ELR (cell line): ENCODE data around the gene LCN10.
A peak's percentile ranks its signal among the peaks of the same experiment; 100 is the strongest.
"Not testable (repeated sequence)": the region's sequence is repeated elsewhere in the genome, so short reads cannot be mapped to it uniquely, and the experiment has no call there.

Source experiments
- DNase-seq: peaks from one replicate; pipeline ENCODE4 v3.0.0-alpha.2; 2015; ENCODE audit warnings: low read depth

Gene LCN10

DNA sequence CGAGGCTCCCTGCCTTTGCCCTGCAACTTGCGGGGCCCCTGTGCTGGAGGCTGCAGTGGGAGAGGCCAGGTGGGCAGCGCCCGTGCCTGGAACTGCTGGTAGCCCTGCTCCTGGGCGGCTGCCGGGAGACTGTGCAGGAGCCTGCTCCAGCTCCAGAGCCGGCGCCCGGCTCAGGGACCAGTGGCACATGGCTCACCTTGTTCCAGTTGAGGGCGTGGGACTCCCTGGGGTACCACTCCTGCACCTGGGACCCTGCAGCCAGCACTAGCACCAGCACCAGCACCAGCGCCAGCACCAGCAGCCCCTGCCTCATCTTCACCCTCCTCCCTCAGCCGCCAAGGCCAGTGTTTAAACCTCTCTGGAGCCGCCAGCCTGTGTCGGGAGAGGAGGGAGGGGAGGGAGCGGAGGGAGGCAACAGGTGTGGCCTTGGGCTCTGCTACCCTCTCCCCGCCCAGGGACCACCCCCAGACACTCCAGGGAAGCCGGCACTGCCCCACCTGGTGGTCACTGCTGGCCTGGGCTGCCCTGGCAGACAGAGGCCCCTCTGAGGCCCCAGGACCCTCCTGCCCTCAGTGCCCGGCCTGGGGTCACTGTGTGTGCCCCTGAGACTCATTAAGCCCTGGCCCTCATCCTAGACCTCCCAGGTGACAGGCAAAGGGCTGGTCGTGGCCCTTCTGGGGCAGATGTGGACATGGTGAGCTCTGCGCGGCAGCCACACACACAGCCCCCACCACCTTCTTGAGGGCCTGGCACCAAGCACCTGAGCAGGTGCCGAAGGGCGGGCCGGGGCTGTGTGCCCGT lies at the start of gene LCN10:
Gene LCN10, minus strand, starts transcription at position 350 of the 801 bp plus-strand sequence. Its CDS starts 37 bp downstream, at position 313.
- DNase-seq: no peak

DNA sequence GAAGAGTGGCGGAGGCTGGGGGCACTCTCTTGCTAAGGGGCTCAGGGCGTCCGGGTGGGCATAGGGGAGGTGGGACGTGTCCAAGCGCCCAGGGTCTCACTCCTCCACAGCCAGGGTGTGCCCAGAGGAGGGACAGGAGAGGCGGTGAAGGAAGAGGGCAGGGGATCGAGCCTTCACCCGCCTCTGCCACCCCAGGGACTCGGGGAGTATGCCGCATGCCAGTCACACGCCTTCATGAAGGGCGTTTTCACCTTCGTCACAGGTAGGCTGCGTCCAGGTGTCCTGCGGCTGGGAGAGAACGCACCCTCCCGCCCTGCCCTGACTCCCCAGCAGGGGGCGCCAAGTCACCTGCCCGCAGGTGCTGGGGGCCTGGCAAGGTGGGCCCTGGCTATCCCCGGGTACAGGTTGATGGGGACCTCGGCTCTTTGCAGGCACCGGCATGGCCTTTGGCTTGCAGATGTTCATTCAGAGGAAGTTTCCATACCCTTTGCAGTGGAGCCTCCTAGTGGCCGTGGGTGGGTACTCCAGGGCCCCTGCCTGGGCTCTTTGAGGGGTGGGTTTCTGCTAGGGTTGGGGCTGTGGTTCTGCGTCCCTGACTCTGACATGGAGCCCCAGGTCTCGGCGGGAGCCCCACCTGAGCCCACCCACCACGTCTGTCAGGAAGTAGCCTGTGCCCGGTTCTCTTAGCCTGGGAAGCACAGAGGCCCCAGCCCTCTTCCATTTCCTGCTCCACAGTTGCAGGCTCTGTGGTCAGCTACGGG lies 49.0 kb upstream of the LCN10 start:
- peak; percentile 49 for DNase-seq

DNA sequence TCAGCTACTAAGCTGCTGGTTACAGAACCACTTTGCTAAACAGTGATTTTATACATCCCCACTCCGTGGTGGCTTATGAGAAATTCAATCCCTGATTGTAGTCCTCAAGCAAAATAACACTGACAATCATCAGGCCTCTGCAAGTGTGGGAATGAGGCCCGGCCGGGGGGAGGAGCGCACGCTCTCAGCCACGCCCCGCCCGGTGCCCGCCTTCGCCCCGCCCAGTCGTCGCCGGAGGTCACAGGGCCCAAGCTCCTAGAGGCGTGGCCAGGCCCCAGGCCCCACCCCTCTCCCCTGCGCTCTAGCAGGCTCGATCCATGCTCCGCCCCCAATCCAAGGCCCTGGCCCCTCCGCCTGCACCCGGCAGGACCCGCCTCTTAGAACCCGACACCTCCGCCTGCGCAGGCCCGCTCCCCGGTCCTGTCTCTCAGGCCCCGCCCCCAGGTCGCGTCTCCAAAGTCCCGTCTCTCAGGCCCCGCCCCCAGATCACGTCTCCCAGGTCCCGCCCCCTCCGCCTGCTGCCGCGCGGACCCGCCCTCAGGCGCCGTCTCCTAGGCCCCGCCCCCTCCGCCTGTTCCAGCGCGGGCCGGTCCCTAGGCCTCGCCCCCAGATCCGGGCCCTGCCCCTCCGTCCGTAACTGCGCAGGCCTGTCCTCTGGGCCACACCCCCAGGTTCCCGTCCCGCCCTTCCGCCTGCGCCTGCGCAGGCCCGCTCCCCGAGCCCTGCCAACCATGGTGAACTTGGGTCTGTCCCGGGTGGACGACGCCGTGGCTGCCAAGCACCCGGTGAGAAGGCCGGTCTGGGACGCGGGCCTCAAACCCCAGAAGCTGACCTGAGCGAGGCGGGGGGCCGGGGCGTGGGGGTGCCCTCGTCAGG lies 48.1 kb upstream of the LCN10 start, which contains the start of gene TMEM141:
Gene TMEM141, plus strand, starts transcription at position 705 of the 876 bp plus-strand sequence. Its CDS starts 27 bp downstream, at position 732.
- peak; percentile 99 for DNase-seq

DNA sequence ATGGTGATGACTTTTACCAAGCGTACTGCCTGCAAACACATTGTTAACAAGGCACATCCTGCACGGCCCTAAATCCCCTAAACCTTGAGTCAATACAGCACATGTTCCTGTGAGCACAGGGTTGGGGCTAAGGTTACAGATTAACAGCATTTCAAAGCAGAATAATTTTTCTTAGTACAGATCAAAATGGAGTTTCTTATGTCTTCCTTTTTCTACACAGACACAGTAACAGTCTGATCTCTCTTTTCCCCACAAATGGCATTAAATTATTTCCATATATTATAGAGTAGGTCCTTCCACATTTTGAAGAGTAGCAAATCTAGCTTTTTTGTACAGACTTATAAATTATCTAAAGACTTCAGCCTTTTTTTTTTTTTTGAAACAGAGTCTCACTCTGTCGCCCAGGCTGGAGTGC lies 46.8 kb upstream of the LCN10 start:
- DNase-seq: no peak

DNA sequence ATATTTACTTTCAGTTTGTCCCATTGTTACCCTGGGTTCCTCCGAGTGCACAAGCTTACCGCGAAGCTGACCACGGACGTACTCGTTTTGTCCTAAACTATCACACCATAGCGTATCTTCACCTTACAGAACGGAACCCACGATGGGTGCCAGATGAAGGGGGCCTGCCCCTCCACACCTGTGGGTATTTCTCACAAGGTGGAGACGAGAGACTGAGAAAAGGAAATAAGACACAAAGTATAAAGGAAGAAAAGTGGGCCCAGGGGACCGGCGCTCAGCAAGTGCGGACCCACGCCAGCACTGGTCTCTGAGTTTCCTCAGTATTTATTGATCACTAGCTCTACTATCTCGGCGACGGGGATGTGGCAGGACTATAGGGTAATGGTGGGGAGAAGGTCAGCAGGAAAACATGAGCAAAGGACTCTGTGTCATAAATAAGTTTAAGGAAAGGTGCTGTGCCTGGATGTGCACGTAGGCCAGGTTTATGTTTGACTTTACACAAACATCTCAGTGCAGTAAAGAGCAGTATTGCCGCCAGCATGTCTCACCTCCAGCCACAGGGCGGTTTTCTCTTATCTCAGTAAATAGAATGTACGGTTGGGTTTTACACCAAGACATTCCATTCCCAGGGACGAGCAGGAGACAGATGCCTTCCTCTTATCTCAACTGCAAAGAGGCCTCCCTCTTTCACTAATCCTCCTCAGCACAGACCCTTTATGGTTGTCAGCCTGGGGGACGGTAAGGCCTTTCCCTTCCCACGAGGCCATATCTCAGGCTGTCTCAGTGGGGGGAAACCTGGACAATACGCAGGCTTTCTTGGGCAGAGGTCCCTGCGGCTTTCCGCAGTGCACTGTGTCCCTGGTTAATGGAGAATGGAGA lies 46.1 kb upstream of the LCN10 start:
- not testable (repeated sequence) for DNase-seq

DNA sequence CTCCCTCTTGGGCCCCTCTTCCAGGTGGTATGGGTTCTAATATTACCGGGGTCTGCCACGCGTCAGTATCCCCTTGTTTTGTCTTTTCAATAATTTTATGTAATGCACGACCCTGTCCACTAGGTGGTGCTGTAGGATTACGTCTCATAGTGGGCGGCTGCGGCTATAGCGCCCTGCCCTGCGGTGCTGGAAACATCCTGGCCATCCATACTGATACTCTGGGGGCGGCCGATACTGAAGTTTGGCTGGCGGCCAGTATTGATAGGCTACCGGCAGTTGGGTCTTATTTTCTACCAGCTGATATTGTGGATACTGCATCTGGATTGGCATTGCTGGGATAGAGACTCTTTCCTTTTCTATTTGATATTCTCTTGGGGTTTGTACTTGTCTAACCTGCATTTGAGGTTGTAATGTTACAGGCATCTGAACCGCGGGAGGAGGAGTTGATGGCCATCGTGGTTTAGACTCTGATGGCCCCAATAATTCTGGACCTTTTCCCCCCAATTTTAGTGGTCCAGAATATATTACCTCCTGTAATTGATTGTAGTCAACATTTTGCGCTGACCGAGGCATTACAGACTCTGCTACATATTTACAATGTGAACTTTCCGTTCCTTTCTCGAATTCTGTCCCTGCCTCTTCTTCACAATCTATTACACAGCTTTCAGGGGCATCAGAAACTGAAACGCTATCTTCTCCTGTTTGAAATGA lies 45.1 kb upstream of the LCN10 start:
- DNase-seq: peak; percentile 75

DNA sequence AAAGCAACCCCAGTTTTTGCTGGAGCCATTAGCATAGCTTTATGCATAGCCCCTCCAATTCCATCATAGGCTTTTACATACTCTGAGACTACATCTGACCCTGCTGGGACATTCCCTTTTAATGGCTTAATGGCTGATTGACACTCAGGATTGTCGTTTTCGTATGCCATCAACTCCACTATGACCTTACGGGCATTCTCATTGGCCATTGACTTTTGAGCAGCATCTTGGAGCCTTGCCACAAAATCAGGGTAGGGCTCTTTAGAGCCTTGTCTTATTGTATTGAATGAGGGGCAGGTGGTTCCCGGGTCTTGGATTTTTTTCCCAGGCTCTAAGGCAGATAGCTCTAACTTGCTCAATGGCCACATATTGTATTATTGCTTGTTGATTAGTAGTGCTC lies 44.2 kb upstream of the LCN10 start:
- not testable (repeated sequence) for DNase-seq

DNA sequence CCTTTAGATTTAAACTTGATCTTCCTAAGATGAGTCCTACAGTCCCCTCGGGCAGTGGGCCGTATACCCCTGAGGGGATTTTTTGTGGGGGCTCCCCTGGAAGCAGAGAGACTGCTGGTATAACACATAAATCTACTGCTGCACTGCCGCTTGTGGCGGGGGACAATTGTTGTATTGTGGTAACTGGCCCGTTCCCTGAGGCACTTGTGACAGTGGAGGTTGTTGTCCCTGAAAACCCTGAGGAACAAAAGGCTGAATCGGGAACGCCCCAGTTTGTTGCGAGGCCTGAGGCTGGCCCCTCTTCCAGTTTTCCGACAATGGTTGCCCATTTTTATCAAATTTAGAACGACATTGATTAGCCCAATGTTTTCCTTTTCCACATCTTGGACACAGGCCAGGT lies 43.7 kb upstream of the LCN10 start:
- no peak for DNase-seq

DNA sequence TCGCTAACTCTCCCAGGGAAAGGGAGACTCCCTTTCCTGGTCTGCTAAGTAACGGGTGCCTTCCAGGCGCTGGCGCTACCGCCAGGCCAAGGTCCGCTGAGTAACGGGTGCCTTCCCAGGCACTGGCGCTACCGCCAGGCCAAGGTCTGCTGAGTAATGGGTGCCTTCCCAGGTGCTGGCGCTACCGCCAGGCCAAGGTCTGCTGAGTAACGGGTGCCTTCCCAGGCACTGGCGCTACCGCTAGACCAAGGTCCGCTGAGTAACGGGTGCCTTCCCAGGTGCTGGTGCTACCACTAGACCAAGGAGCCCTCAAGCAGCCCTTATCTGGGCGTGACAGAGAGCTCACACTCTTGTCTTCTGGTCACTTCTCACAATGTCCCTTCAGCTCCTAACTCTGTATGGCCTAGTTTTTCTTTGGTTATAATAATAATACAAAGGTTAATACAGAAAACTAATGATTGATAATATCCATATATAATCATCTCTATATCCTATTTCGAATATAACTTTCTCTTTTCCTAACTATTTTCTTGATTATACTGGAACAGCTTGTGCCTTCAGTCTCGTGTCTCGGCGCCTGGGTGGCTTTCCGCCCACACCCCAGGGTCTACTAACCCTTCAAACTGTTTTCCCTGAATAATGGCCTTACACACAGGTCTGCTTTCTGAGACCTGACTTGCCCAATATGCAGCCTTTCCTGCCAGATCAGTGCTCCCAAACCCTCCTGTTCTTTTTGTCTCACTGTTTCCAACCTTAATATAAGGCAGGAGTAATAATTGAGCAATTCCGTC lies 43.0 kb upstream of the LCN10 start:
- DNase-seq: not testable (repeated sequence)

DNA sequence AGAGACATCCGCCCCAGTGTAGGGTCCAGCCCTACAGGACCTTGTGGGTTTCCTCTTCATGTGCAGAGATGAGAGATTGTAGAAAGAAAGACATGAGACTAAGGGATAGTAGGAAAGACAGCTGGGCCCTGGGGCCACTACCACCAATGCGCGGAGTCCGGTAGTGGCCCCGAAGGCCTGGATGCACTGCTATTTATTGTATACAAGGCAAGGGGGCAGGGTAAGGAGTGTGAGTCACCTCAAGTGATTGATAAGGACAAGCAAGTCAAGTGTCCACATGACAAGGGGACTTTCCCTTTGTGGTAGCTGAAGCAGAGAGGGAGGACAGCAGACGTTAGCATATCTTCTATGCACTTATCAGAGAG lies 42.2 kb upstream of the LCN10 start:
- DNase-seq: no peak

DNA sequence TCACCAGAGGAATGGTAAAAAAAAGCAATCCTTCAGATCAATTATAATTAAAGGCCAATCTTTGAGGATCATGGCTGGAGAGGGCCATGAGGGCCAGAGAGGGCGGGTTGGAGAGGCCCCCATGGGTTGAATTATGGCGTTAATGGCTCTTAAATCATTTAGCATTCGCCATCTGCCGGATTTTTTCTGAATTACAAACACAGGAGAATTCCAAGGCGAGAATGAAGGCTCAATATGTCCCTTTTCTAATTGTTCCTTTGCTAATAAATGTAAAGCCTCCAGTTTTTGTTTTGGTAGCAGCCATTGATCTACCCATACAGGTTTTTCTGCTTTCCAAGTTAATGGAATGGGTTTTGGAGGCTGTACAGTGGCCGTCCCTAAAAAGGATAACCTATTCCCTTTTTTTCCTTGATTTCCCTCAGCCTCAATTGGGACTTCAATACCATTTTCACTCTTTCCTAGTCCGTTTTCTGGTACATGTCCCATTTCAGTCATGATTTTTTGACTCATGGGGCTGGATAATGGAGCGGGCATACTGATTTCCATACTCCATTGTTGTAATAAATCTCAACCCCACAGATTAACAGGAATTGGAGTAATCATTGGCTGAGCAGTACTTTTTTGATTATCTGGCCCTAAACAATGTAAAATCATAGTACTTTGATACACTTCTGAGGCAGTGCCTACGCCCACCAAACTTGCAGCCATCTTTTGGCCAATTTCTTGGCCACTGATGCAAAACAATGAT lies 41.7 kb upstream of the LCN10 start:
- peak; percentile 68 for DNase-seq

DNA sequence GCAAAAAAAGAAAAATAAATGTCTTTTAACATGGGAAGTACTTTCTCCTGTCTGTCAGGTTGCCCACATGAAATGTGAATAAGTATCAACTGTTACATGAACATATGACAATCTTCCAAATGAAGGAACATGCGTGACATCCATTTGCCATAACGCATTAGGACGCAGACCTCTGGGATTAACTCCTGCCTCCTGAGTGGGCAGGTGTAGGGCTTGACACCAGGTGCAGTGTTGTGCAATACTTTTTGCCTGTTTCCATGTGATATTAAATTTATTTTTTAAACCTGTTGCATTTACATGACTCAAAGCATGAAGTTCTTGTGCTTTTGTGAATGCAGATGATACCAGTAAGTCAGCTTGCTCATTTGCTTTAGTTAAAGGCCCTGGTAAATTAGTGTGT lies 39.7 kb upstream of the LCN10 start:
- no peak for DNase-seq

DNA sequence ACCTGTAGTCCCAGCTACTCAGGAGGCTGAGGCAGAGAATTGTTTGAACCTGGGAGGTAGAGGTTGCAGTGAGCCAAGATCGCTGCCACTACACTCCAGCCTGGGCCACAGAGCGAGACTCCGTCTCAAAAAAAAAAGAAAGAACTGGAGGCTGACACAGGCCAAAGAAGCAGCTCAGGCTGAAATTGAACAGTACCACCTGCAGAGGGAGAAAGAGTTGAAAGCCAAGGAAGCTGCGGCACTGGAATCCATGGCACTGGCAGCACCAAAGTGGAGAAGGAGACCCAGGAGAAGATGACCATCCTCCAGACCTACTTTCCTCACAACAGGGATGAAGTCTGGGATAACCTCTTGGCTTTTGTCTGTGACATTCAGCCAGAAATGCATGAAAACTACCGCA lies 37.1 kb upstream of the LCN10 start:
- peak; percentile 28 for DNase-seq

DNA sequence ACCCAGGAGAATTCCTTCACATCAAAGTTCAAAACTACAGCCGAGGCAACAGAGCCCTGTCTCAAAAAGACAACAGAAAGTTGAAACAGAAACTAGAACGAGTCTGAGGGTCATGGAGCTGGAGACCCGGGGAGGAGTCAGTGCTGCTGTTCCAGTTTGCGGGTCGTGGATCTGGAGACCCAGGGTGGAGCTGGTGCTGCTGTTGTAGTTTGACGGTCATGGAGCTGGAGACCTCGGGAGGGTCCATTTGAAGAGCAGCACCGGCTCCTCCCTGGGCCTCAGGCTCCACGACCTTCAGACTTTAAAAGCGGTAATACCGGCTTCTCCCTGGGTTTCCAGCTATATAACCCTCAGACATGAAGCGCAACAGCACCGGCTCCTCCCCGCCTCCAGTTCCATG lies 34.6 kb upstream of the LCN10 start:
- DNase-seq: no peak

DNA sequence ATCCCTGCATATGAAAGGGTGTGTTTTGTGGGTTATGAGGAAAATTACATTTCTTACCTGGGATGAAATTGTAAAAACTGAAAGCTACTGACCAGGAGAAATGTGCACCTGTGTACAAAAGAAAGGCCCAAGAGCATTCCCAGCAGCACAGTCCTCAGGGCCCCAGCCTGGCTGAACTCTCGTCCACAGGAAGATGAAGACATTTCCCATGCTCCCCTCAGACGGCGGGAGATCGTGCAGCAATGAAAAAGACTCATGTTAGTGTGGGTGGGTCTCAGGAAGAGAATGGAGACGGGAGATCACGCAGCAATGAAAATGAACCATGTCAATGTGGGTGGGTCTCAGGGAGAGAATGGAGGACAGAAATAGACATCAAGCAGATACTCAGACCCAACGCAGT lies 34.2 kb upstream of the LCN10 start:
- DNase-seq: no peak

DNA sequence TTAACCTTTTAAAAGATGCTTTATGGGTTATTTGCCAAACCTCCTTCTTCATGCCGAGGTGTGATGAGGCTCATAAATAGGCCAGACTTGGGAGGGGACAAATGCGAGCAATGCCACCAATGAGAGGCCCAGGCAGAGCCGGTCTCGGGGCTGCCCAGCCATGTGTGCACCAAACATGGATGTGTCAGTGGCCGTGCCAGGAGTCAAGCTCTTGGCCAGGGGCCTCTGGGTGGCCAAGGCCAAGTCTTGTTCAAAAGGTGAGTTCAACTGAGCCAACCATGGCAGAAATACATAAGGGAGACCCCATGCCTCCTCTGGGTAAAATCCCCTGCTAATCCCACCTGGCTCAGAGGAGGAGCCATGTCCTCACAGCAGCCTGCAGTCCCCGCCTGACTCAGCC lies 32.5 kb upstream of the LCN10 start:
- no peak for DNase-seq

DNA sequence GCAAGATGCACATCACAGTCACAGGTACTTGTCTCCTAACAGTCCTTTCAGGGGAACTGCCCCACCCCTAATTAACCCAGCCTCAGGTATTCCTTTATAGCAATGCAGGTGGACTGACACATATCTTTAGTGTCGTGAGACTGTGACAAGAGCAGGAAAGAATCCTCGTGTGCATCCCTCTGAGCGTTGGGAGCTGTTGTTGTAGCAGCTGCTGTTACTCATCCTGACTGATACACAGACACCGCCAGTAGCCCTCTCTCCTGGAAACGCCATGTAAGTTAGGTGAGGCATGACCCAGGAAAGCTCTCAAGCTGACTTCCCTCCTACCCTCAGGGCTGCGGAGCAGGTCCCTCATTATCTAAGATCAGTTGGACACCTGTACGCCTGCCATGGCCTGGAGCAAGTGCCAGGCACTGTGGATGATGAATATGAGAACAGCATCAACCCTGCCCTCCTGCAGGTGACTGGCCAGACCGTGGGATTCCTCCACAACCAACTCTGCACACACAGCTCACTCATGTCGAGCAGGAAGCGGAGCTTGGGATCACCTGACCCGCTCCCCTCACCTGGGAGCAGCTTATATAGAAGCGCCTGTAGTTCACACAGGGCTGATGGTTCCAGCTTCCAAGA lies 31.8 kb upstream of the LCN10 start:
- no peak for DNase-seq

DNA sequence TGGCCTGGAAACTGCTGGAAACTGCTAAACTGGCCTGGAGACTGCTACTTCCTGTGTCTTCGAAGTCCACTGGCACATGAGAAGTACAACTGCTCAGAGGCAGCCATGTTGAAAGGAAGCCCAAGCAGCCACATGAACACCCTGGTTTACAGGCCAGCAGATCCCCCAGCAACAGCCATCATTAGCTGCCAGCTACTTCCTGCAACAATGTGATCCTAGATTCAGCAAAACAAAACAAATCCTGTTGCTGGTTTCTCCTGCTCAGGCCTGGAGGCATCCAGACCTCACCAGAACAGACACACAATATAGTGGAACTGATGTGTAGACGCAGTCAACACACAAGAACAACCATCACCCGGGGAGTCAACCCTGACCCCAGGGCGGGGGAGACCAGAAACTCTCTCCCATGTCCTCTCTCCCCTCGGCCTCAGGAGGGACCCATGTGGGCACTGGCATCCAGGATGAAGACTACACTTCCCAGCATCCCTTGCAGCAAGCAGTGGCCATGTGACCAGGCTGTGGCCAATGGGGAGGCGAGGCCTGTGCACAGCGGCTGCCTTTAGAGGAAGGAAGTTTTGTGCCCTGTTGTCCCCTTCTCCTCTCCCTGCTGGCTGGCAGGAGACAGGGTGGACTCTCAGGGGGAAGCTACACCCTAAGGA lies 30.8 kb upstream of the LCN10 start:
- peak; percentile 46 for DNase-seq
